ENCODE results near the gene UTP15. TPM values are rescaled to one million over a fixed set of nuclear protein-coding genes. Genes with fewer than 3 reads are reported as not detected.

The UTP15 gene
- total and polyA plus RNA-seq, 2 donors (not counting 1 experiment from before 2014, with no cell fraction given) = 13.2 to 17.0 TPM

DNA sequence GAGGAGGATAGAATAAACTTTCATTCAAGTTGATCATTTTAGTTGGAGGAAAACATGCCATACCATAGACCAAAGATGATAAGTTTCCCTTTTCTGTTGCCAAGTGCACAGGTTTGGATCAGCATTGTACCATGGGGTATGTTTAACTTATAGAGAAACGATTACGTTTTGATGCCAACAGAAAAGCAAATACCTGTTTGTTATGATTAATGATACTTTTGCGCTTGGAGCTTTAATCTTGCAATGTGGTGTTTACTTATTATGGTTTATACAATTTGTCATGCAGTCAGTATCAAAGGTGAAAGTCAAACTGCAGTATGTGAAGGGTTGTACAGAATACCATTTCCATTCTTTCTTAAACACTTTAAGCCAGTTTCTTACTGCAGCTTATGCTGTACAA lies 47.3 kb downstream of the UTP15 start:
- no peak overlapping the region for H3K4me2 ChIP-seq (ENCODE audit: extremely low read depth, insufficient read depth, low read length)
- no peaks in the 10 kb centered on the region for H4K20me1 ChIP-seq (ENCODE audit: control insufficient read depth, extremely low read depth, insufficient read depth, low read length)
- no peak for DNase-seq (ENCODE audit: low read depth in 2 of 2)
- no peaks in the 10 kb centered on the region for H3K4me1 ChIP-seq (ENCODE audit: control insufficient read depth, extremely low read depth, insufficient read depth, low read length)
- no peaks in the 10 kb centered on the region for H3K27me3 ChIP-seq (ENCODE audit: control insufficient read depth, insufficient read depth, low read length)
- H3K9ac ChIP-seq (ENCODE audit: insufficient read depth, low read length) = no peak overlapping the region
- H3K4me3 ChIP-seq (replicated peaks in 1 of 4; ENCODE audit: control extremely low read depth in 1 of 4, insufficient read depth in 1 of 4, low read depth in 3 of 4, low read length in 4 of 4) = no peak overlapping the region
- H3K9me3 ChIP-seq (ENCODE audit: control insufficient read depth, insufficient read depth, low read depth, low read length) = no peaks in the 10 kb centered on the region
- H3K79me2 ChIP-seq (ENCODE audit: control insufficient read depth, insufficient read depth, low read length) = no peaks in the 10 kb centered on the region
- no peaks in the 10 kb centered on the region for H3K36me3 ChIP-seq (ENCODE audit: control insufficient read depth, insufficient read depth, low read length)
- no peak overlapping the region for H2AFZ ChIP-seq (ENCODE audit: low read length)
- no peak overlapping the region for H3K27ac ChIP-seq (ENCODE audit: insufficient read depth, low read length)
- TF ChIP-seq, protein P1, sequence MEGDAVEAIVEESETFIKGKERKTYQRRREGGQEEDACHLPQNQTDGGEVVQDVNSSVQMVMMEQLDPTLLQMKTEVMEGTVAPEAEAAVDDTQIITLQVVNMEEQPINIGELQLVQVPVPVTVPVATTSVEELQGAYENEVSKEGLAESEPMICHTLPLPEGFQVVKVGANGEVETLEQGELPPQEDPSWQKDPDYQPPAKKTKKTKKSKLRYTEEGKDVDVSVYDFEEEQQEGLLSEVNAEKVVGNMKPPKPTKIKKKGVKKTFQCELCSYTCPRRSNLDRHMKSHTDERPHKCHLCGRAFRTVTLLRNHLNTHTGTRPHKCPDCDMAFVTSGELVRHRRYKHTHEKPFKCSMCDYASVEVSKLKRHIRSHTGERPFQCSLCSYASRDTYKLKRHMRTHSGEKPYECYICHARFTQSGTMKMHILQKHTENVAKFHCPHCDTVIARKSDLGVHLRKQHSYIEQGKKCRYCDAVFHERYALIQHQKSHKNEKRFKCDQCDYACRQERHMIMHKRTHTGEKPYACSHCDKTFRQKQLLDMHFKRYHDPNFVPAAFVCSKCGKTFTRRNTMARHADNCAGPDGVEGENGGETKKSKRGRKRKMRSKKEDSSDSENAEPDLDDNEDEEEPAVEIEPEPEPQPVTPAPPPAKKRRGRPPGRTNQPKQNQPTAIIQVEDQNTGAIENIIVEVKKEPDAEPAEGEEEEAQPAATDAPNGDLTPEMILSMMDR (conservative IDR thresholded peaks at IDR 0.05 in 1 of 2, IDR thresholded peaks at IDR 0.05 in 1 of 2; ENCODE audit: low read depth in 1 of 2, low read length in 2 of 2) = no peak
- no peak for TF ChIP-seq EZH2 (IDR thresholded peaks at IDR 0.05; ENCODE audit: low read length, missing control alignments)

DNA sequence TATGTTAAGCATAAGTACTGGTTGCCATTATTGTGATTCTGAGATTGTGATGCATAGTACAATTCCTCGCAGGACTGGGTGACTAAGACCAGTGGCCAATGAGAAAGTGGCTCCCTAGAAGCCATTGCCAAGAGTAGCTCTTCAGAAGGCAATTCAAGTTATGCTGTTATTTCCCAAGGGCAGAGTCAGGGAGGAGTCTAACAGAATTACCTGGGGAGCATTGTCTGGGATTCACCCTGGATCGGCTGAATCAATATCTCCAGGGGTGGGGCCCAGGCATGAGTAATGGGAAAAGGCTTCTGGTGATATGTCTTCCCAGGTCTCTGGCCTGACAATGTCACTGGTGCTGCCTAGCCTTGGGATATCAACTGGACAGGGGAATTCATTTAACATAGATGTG lies 49.5 kb downstream of the UTP15 start:
- Histone ChIP-seq H3K4me1 (ENCODE audit: control insufficient read depth, extremely low read depth, insufficient read depth, low read length) (no peaks in the 10 kb centered on the region), H3K4me3 (replicated peaks in 1 of 4; ENCODE audit: control extremely low read depth in 1 of 4, insufficient read depth in 1 of 4, low read depth in 3 of 4, low read length in 4 of 4) (no peak overlapping the region), H4K20me1 (ENCODE audit: control insufficient read depth, extremely low read depth, insufficient read depth, low read length) (no peaks in the 10 kb centered on the region), H3K27me3 (ENCODE audit: control insufficient read depth, insufficient read depth, low read length) (no peaks in the 10 kb centered on the region), H3K9ac (ENCODE audit: insufficient read depth, low read length) (no peak overlapping the region), H3K79me2 (ENCODE audit: control insufficient read depth, insufficient read depth, low read length) (no peaks in the 10 kb centered on the region), H3K4me2 (ENCODE audit: extremely low read depth, insufficient read depth, low read length) (no peak overlapping the region), H2AFZ (ENCODE audit: low read length) (no peak overlapping the region), H3K9me3 (ENCODE audit: control insufficient read depth, insufficient read depth, low read depth, low read length) (no peaks in the 10 kb centered on the region), H3K27ac (ENCODE audit: insufficient read depth, low read length) (no peak overlapping the region), H3K36me3 (ENCODE audit: control insufficient read depth, insufficient read depth, low read length) (no peaks in the 10 kb centered on the region)
- TF ChIP-seq, protein P1 (conservative IDR thresholded peaks at IDR 0.05 in 1 of 2, IDR thresholded peaks at IDR 0.05 in 1 of 2; ENCODE audit: low read depth in 1 of 2, low read length in 2 of 2) = no peak
- no peak for TF ChIP-seq EZH2 (IDR thresholded peaks at IDR 0.05; ENCODE audit: low read length, missing control alignments)
- DNase-seq (ENCODE audit: low read depth in 2 of 2) = no peak

DNA sequence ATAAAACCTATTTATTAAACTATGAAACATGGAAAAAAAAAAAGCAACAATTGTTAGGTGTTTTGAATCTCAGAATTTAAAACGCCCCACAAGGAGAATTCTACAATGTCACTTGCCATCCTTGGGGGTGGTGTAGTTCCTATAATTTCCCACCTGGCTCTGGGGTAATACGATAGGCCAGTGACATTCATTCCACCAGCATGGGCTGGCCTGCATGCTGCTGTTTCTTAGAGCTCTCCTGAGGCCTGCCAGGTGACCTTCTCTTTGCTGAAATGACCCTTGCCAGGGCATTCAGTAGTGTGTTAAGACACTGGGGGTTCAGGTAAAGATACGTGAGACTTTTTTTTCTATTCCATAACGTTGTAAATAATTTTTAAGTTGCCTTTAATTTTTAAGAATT lies 50.4 kb downstream of the UTP15 start:
- no peaks in the 10 kb centered on the region for H3K9me3 ChIP-seq (ENCODE audit: control insufficient read depth, insufficient read depth, low read depth, low read length)
- H3K27ac ChIP-seq (ENCODE audit: insufficient read depth, low read length) = no peak overlapping the region
- H3K9ac ChIP-seq (ENCODE audit: insufficient read depth, low read length) = no peak overlapping the region
- H3K36me3 ChIP-seq (ENCODE audit: control insufficient read depth, insufficient read depth, low read length) = no peaks in the 10 kb centered on the region
- no peaks in the 10 kb centered on the region for H3K4me1 ChIP-seq (ENCODE audit: control insufficient read depth, extremely low read depth, insufficient read depth, low read length)
- H2AFZ ChIP-seq (ENCODE audit: low read length) = no peak overlapping the region
- no peak for DNase-seq (ENCODE audit: low read depth in 2 of 2)
- no peak overlapping the region for H3K4me2 ChIP-seq (ENCODE audit: extremely low read depth, insufficient read depth, low read length)
- no peaks in the 10 kb centered on the region for H3K79me2 ChIP-seq (ENCODE audit: control insufficient read depth, insufficient read depth, low read length)
- H3K27me3 ChIP-seq (ENCODE audit: control insufficient read depth, insufficient read depth, low read length) = no peaks in the 10 kb centered on the region
- H3K4me3 ChIP-seq (replicated peaks in 1 of 4; ENCODE audit: control extremely low read depth in 1 of 4, insufficient read depth in 1 of 4, low read depth in 3 of 4, low read length in 4 of 4) = no peak overlapping the region
- TF ChIP-seq, protein P1 (conservative IDR thresholded peaks at IDR 0.05 in 1 of 2, IDR thresholded peaks at IDR 0.05 in 1 of 2; ENCODE audit: low read depth in 1 of 2, low read length in 2 of 2) = no peak
- TF ChIP-seq EZH2 (IDR thresholded peaks at IDR 0.05; ENCODE audit: low read length, missing control alignments) = no peak
- H4K20me1 ChIP-seq (ENCODE audit: control insufficient read depth, extremely low read depth, insufficient read depth, low read length) = no peaks in the 10 kb centered on the region
